Uterus (tissue), 2 donors: Measurements from ENCODE around the gene ACTN1.

Experiments
- POLR2A ChIP-seq, 2 donors: fragments of 450-650 bp; IDR thresholded peaks; one replicate each; pipeline ENCODE4 v1.6.1; 2016; ENCODE audit warnings: antibody characterized with exemption in 2 of 2, mild to moderate bottlenecking in 1 of 2, moderate library complexity in 1 of 2
- TF ChIP-seq, protein P1 (sequence below), 4 experiments: fragments of 200-600 bp in 2 of 4; fragments of 450-650 bp in 2 of 4; sonication (generic) in 2 of 4; IDR thresholded peaks; one replicate each; pipeline ENCODE4 v1.5.1; 2016 to 2019; ENCODE audit warnings: antibody characterized with exemption in 4 of 4, mild to moderate bottlenecking in 2 of 4, moderate library complexity in 1 of 4

DNA sequence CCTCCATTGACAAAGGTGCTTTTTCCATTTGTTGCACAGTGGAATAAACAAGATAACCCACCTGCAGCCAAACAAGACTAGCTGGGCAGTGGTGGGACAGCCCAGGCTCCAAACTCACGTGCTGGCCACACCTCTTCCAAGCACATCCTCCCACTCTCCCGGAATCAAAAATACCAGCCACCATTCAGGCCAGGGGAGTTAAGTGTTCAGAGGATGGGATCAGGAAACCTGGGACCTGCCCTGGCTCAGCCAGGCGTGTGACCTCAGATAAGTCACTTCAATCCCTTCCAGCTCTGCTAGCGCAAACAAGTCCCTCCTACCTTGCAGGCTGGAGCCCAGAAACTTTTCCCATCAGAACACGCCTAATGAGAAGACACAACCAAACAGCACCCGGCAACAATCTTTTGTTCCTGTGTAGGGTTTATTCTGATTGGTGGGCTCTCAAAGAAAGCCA lies 43.3 kb downstream of the ACTN1 start:
- TF ChIP-seq POLR2A (IDR thresholded peaks at IDR 0.05): no peak
- TF ChIP-seq, protein P1, sequence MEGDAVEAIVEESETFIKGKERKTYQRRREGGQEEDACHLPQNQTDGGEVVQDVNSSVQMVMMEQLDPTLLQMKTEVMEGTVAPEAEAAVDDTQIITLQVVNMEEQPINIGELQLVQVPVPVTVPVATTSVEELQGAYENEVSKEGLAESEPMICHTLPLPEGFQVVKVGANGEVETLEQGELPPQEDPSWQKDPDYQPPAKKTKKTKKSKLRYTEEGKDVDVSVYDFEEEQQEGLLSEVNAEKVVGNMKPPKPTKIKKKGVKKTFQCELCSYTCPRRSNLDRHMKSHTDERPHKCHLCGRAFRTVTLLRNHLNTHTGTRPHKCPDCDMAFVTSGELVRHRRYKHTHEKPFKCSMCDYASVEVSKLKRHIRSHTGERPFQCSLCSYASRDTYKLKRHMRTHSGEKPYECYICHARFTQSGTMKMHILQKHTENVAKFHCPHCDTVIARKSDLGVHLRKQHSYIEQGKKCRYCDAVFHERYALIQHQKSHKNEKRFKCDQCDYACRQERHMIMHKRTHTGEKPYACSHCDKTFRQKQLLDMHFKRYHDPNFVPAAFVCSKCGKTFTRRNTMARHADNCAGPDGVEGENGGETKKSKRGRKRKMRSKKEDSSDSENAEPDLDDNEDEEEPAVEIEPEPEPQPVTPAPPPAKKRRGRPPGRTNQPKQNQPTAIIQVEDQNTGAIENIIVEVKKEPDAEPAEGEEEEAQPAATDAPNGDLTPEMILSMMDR (IDR thresholded peaks at IDR 0.05): no peak
